Measurements from ENCODE around the gene CD84. TPM values are rescaled to one million over a fixed set of nuclear protein-coding genes. Genes with fewer than 3 reads are reported as not detected.

The CD84 gene
- polyA plus RNA-seq, 1 donor (not counting 4 experiments of a cell fraction or from before 2014, with no cell fraction given) = not detected

- Histone ChIP-seq H3K27me3 (ENCODE audit: control insufficient read depth, extremely low read depth, insufficient read depth, low read length) (peaks cover 15% of the 10 kb centered on the region), H3K27ac (ENCODE audit: control insufficient read depth, insufficient read depth, low read length) (no peak overlapping the region), H3K36me3 (ENCODE audit: control insufficient read depth in 2 of 2, extremely low read depth in 1 of 2, insufficient read depth in 2 of 2, low read length in 2 of 2) (no peaks in the 10 kb centered on the region), H2AFZ (ENCODE audit: control insufficient read depth, low read length) (no peak overlapping the region), H3K4me2 (ENCODE audit: control insufficient read depth, extremely low read depth, insufficient read depth, low read depth, low read length) (no peak overlapping the region), H4K20me1 (ENCODE audit: control insufficient read depth, extremely low read depth, insufficient read depth, low read length) (no peaks in the 10 kb centered on the region), H3K9me3 (ENCODE audit: control insufficient read depth, low read depth, low read length) (no peaks in the 10 kb centered on the region), H3K79me2 (ENCODE audit: control insufficient read depth, insufficient read depth, low read length) (no peaks in the 10 kb centered on the region), H3K4me1 (ENCODE audit: control insufficient read depth, extremely low read depth, insufficient read depth, low read length) (no peaks in the 10 kb centered on the region), H3K9ac (ENCODE audit: control insufficient read depth, extremely low read depth, insufficient read depth, low read length) (no peak overlapping the region), H3K4me3 (ENCODE audit: control insufficient read depth in 2 of 3, extremely low read depth in 1 of 3, insufficient read depth in 2 of 3, low read depth in 1 of 3, low read length in 3 of 3) (no peak overlapping the region), H3K9me1 (ENCODE audit: control insufficient read depth, extremely low read depth, insufficient read depth, low read length) (no peaks in the 10 kb centered on the region)
- no peak for FAIRE-seq
- no peak for TF ChIP-seq CTCF (optimal IDR thresholded peaks at IDR 0.05 in 1 of 3, IDR thresholded peaks at IDR 0.05 in 1 of 3, conservative IDR thresholded peaks at IDR 0.05 in 1 of 3; ENCODE audit: extremely low read depth in 1 of 3, insufficient read depth in 2 of 3, low read length in 3 of 3)
- TF ChIP-seq EZH2 (IDR thresholded peaks at IDR 0.05; ENCODE audit: low read length) = no peak
- no peak for DNase-seq (ENCODE audit: low read depth, low spot score)
- dilution Hi-C loops (cut with MboI; ENCODE audit: extremely low pct_ligation_motif_present, low sequenced_read_pairs) = no loop called here
Measured at GRCh38 chr1:160552425-160552824, 26.9 kb downstream of the CD84 start.

GRCh38 chr1:160550572-160551034 lies 28.7 kb downstream of the CD84 start:
- Histone ChIP-seq H3K79me2 (ENCODE audit: control insufficient read depth, insufficient read depth, low read length) (no peaks in the 10 kb centered on the region), H3K9me3 (ENCODE audit: control insufficient read depth, low read depth, low read length) (no peaks in the 10 kb centered on the region), H3K27ac (ENCODE audit: control insufficient read depth, insufficient read depth, low read length) (no peak overlapping the region), H3K4me1 (ENCODE audit: control insufficient read depth, extremely low read depth, insufficient read depth, low read length) (no peaks in the 10 kb centered on the region), H3K9me1 (ENCODE audit: control insufficient read depth, extremely low read depth, insufficient read depth, low read length) (no peaks in the 10 kb centered on the region), H3K9ac (ENCODE audit: control insufficient read depth, extremely low read depth, insufficient read depth, low read length) (no peak overlapping the region), H3K4me3 (ENCODE audit: control insufficient read depth in 2 of 3, extremely low read depth in 1 of 3, insufficient read depth in 2 of 3, low read depth in 1 of 3, low read length in 3 of 3) (no peak overlapping the region), H3K4me2 (ENCODE audit: control insufficient read depth, extremely low read depth, insufficient read depth, low read depth, low read length) (no peak overlapping the region), H4K20me1 (ENCODE audit: control insufficient read depth, extremely low read depth, insufficient read depth, low read length) (no peaks in the 10 kb centered on the region), H3K27me3 (ENCODE audit: control insufficient read depth, extremely low read depth, insufficient read depth, low read length) (peaks cover 15% of the 10 kb centered on the region), H2AFZ (ENCODE audit: control insufficient read depth, low read length) (no peak overlapping the region), H3K36me3 (ENCODE audit: control insufficient read depth in 2 of 2, extremely low read depth in 1 of 2, insufficient read depth in 2 of 2, low read length in 2 of 2) (no peaks in the 10 kb centered on the region)
- dilution Hi-C loops (cut with MboI; ENCODE audit: extremely low pct_ligation_motif_present, low sequenced_read_pairs) = no loop called here
- TF ChIP-seq CTCF (optimal IDR thresholded peaks at IDR 0.05 in 1 of 3, IDR thresholded peaks at IDR 0.05 in 1 of 3, conservative IDR thresholded peaks at IDR 0.05 in 1 of 3; ENCODE audit: extremely low read depth in 1 of 3, insufficient read depth in 2 of 3, low read length in 3 of 3) = peak in 1 of 3 experiments; percentile 22
- TF ChIP-seq EZH2 (IDR thresholded peaks at IDR 0.05; ENCODE audit: low read length) = no peak
- no peak for DNase-seq (ENCODE audit: low read depth, low spot score)
- no peak for FAIRE-seq
